ENCODE measurements around the gene XYLT1.

GRCh38 chr16:17246974-17247732, 223.6 kb downstream of the XYLT1 start:
- TF ChIP-seq ZC3H10 (CRISPR knock-in tag; IDR thresholded peaks at IDR 0.05) (no peak), CSRNP3 (CRISPR knock-in tag; IDR thresholded peaks at IDR 0.05) (no peak), GLIS3 (CRISPR knock-in tag; IDR thresholded peaks at IDR 0.05) (no peak), TCF4 (CRISPR knock-in tag; IDR thresholded peaks at IDR 0.05; ENCODE audit: borderline replicate concordance) (no peak), ZFP30 (CRISPR knock-in tag; IDR thresholded peaks at IDR 0.05) (no peak), OSR1 (CRISPR knock-in tag; IDR thresholded peaks at IDR 0.05) (no peak), RARB (CRISPR knock-in tag; IDR thresholded peaks at IDR 0.05) (no peak), ZNF70 (CRISPR knock-in tag; IDR thresholded peaks at IDR 0.05) (no peak), PATZ1 (CRISPR knock-in tag; IDR thresholded peaks at IDR 0.05; ENCODE audit: borderline replicate concordance) (no peak), ZNF565 (CRISPR knock-in tag; conservative IDR thresholded peaks at IDR 0.05; ENCODE audit: low read depth) (no peak), BACH2 (CRISPR knock-in tag; IDR thresholded peaks at IDR 0.05; ENCODE audit: borderline replicate concordance) (no peak), ARNTL (CRISPR knock-in tag; IDR thresholded peaks at IDR 0.05; ENCODE audit: borderline replicate concordance, low read depth) (no peak), CREB5 (CRISPR knock-in tag; IDR thresholded peaks at IDR 0.05; ENCODE audit: low read depth) (no peak)
